ENCODE results near the gene ZCCHC13. TPM values are rescaled to one million over a fixed set of nuclear protein-coding genes. Genes with fewer than 3 reads are reported as not detected.
"Not testable (repeated sequence)": the region's sequence is repeated elsewhere in the genome, so short reads cannot be mapped to it uniquely, and the experiment has no call there.

The ZCCHC13 gene
- total RNA-seq (not detected in 2 replicates), polyA plus RNA-seq (not detected in 2 replicates)

- no peak within 1 kb of the TSS for H3K27ac ChIP-seq
- H3K9me3 ChIP-seq (ENCODE audit: low read depth) = no peaks in the 10 kb centered on the region
- no peak within 1 kb of the TSS for H3K4me3 ChIP-seq
- no peaks in the 10 kb centered on the region for H3K27me3 ChIP-seq
- no peak for DNase-seq (ENCODE audit: low read depth in 1 of 2, low spot score in 1 of 2)
- H3K36me3 ChIP-seq = no peaks in the 10 kb centered on the region
- no peaks in the 10 kb centered on the region for H3K4me1 ChIP-seq (ENCODE audit: low read depth)
- TF ChIP-seq, protein P1, sequence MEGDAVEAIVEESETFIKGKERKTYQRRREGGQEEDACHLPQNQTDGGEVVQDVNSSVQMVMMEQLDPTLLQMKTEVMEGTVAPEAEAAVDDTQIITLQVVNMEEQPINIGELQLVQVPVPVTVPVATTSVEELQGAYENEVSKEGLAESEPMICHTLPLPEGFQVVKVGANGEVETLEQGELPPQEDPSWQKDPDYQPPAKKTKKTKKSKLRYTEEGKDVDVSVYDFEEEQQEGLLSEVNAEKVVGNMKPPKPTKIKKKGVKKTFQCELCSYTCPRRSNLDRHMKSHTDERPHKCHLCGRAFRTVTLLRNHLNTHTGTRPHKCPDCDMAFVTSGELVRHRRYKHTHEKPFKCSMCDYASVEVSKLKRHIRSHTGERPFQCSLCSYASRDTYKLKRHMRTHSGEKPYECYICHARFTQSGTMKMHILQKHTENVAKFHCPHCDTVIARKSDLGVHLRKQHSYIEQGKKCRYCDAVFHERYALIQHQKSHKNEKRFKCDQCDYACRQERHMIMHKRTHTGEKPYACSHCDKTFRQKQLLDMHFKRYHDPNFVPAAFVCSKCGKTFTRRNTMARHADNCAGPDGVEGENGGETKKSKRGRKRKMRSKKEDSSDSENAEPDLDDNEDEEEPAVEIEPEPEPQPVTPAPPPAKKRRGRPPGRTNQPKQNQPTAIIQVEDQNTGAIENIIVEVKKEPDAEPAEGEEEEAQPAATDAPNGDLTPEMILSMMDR (IDR thresholded peaks at IDR 0.05; ENCODE audit: low read depth, low read length) = no peak
Observed at GRCh38 chrX:74304016-74304415, at the start of gene ZCCHC13. TSS of gene ZCCHC13 (plus strand) at chrX:74304180. CDS start at chrX:74304267, 87 bp downstream.

GRCh38 chrX:74258111-74258510 is 45.9 kb upstream of the ZCCHC13 start:
- peaks cover 11% of the 10 kb centered on the region for H3K36me3 ChIP-seq
- not testable (repeated sequence) for H3K27ac ChIP-seq; DNase-seq (ENCODE audit: low read depth in 1 of 2, low spot score in 1 of 2); H3K4me3 ChIP-seq; H3K9me3 ChIP-seq (ENCODE audit: low read depth); H3K4me1 ChIP-seq (ENCODE audit: low read depth); H3K27me3 ChIP-seq

DNA sequence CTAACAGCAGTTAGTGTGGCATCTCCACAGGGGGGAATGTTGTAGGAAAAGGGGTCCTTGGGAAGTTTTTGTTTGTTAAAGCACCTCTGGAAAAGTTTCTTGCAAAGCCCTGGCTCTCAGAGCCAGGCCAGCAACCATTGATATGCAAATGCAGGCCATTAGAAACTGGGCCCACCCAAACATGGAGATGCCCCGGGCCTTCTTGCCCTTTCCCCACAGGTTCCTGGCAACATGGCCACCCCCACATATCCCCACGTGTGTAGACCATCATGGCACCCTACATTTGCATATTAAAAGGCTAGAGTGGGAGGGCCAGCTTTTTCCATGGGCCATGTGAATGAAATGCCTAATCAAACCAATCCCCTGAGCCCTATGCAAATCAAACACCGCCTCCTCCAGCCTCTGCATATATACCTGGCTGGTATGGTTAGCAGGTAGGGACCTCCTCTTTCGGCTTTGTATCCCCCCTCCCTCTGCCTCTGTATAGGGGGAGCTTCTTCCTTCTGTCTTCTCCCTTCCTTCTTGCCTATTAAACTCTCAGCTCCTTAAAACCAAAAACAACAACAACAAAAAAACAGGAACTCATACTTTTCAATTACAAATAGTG is 44.0 kb upstream of the ZCCHC13 start:
- Histone ChIP-seq H3K27ac (no peak overlapping the region), H3K36me3 (peaks cover 11% of the 10 kb centered on the region), H3K4me1 (ENCODE audit: low read depth) (no peaks in the 10 kb centered on the region), H3K27me3 (no peaks in the 10 kb centered on the region), H3K4me3 (no peak overlapping the region), H3K9me3 (ENCODE audit: low read depth) (no peaks in the 10 kb centered on the region)
- DNase-seq (ENCODE audit: low read depth in 1 of 2, low spot score in 1 of 2) = no peak
- TF ChIP-seq, protein P1 (IDR thresholded peaks at IDR 0.05; ENCODE audit: low read depth, low read length) = no peak

DNA sequence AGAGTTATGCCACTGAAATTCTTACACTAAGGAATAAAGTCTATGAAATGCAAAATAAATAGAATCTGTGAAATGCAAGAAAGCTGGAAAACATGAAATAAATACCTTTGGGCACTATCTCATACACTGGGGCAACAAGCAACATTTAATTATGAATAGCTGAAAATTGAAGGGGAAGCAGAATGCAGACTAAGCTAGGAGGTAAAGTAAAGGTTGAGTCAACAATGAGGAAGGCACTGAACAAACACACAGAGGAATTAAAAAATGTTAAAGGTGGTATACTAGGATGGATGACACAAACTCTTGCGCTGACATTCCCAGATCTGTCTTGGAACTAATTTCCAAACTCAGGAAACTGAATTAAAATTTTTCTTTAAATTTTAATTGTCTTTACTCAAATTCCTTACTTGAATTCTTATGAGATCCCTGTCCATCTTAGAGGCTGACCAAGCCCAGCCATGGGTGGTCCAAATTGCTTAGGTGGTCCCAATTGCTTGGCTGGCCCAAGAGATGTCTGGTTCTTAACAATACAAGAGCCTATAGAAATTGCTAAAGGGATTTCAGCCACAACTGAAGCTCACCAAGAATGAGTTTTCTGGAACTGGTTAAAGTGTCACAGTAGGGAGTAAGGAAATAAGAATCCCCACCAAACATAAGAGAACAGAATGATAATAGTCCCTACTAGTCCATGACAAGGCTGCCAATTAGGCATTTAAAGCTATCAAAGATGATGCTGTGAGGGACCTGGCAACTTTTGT is 41.3 kb upstream of the ZCCHC13 start:
- Histone ChIP-seq H3K36me3 (peaks cover 11% of the 10 kb centered on the region), H3K27me3 (no peaks in the 10 kb centered on the region), H3K4me1 (ENCODE audit: low read depth) (no peaks in the 10 kb centered on the region), H3K27ac (no peak overlapping the region), H3K9me3 (ENCODE audit: low read depth) (no peaks in the 10 kb centered on the region), H3K4me3 (no peak overlapping the region)
- TF ChIP-seq, protein P1 (IDR thresholded peaks at IDR 0.05; ENCODE audit: low read depth, low read length) = no peak
- DNase-seq (ENCODE audit: low read depth in 1 of 2, low spot score in 1 of 2) = no peak

GRCh38 chrX:74270393-74270792 is 33.6 kb upstream of the ZCCHC13 start:
- H3K36me3 ChIP-seq = peaks cover 6% of the 10 kb centered on the region
- H3K9me3 ChIP-seq (ENCODE audit: low read depth) = no peaks in the 10 kb centered on the region
- no peak for DNase-seq (ENCODE audit: low read depth in 1 of 2, low spot score in 1 of 2)

More at GRCh38 chrX:74270393-74270792, 33.6 kb upstream of the ZCCHC13 start:
- H3K27me3 ChIP-seq = no peaks in the 10 kb centered on the region
- TF ChIP-seq, protein P1 (IDR thresholded peaks at IDR 0.05; ENCODE audit: low read depth, low read length) = no peak
- no peaks in the 10 kb centered on the region for H3K4me1 ChIP-seq (ENCODE audit: low read depth)
- H3K27ac ChIP-seq = no peak overlapping the region
- H3K4me3 ChIP-seq = no peak overlapping the region
